Keratinocyte (primary cell): ENCODE results near the gene TOM1L1. TPM values are rescaled to one million over a fixed set of nuclear protein-coding genes. Genes with fewer than 3 reads are reported as not detected.

Experiments used
- DNase-seq: peaks from one replicate; pipeline ENCODE4 v3.0.0-alpha.2; 2011; ENCODE audit warnings: low read depth, missing footprints, low spot score
- FAIRE-seq: peaks from 2 replicates; lab custom pipeline; 2011; peaks lifted over from hg19 to GRCh38; lab: Jason Lieb, UNC
- H2AFZ ChIP-seq: 2 replicates; pipeline ENCODE4 v1.6.0; 2012; ENCODE audit warnings: low read length, control low read depth, inconsistent platforms; ENCODE audit not compliant: control insufficient read depth
- H3K27ac ChIP-seq: 2 replicates; pipeline ENCODE4 v1.5.1; 2011; ENCODE audit warnings: low read length; ENCODE audit not compliant: control insufficient read depth, insufficient read depth
- H3K27me3 ChIP-seq: 3 replicates; pipeline ENCODE4 v1.6.0; 2011; ENCODE audit warnings: low read length; ENCODE audit not compliant: control insufficient read depth, insufficient read depth; ENCODE audit errors: extremely low read depth
- H3K36me3 ChIP-seq, 2 experiments: 2 replicates in 1 of 2; 3 replicates in 1 of 2; pipeline ENCODE4 v1.5.1; 2011; ENCODE audit warnings: low read length in 2 of 2, mild to moderate bottlenecking in 1 of 2; ENCODE audit not compliant: control insufficient read depth in 2 of 2, insufficient read depth in 2 of 2; ENCODE audit errors: extremely low read depth in 1 of 2
- H3K4me1 ChIP-seq: 3 replicates; pipeline ENCODE4 v1.5.1; 2011; ENCODE audit warnings: low read length; ENCODE audit not compliant: control insufficient read depth, insufficient read depth; ENCODE audit errors: extremely low read depth
- H3K4me2 ChIP-seq: 3 replicates; pipeline ENCODE4 v1.6.0; 2011; ENCODE audit warnings: low read depth, low read length; ENCODE audit not compliant: control insufficient read depth, insufficient read depth; ENCODE audit errors: extremely low read depth
- H3K4me3 ChIP-seq, 3 experiments: fragments of 200-600 bp in 1 of 3; sonication (generic) in 1 of 3; 2 replicates in 2 of 3; 3 replicates in 1 of 3; pipeline ENCODE4 v1.5.1; 2011 to 2016; ENCODE audit warnings: low read length in 3 of 3, mild to moderate bottlenecking in 3 of 3, control low read depth in 2 of 3, inconsistent platforms in 1 of 3, low read depth in 1 of 3, mixed read lengths in 1 of 3, mixed run types in 1 of 3, moderate library complexity in 1 of 3; ENCODE audit not compliant: control insufficient read depth in 2 of 3, insufficient read depth in 2 of 3; ENCODE audit errors: extremely low read depth in 1 of 3
- H3K79me2 ChIP-seq: 2 replicates; pipeline ENCODE4 v1.6.0; 2012; ENCODE audit warnings: low read length; ENCODE audit not compliant: control insufficient read depth, insufficient read depth
- H3K9ac ChIP-seq: 3 replicates; pipeline ENCODE4 v1.6.0; 2011; ENCODE audit warnings: low read length; ENCODE audit not compliant: control insufficient read depth, insufficient read depth; ENCODE audit errors: extremely low read depth
- H3K9me1 ChIP-seq: 3 replicates; pipeline ENCODE4 v1.6.0; 2011; ENCODE audit warnings: low read length; ENCODE audit not compliant: control insufficient read depth, insufficient read depth; ENCODE audit errors: extremely low read depth
- H3K9me3 ChIP-seq: 2 replicates; pipeline ENCODE4 v1.5.1; 2012; ENCODE audit warnings: low read depth, low read length; ENCODE audit not compliant: control insufficient read depth
- H4K20me1 ChIP-seq: 3 replicates; pipeline ENCODE4 v1.6.0; 2011; ENCODE audit warnings: low read length; ENCODE audit not compliant: control insufficient read depth, insufficient read depth; ENCODE audit errors: extremely low read depth
- EZH2 ChIP-seq: IDR thresholded peaks from one replicate; pipeline ENCODE4 v1.6.1; 2012; ENCODE audit warnings: inconsistent platforms, mild to moderate bottlenecking, low read length, moderate library complexity
- dilution Hi-C: fragments of 300-500 bp; cut with MboI; formaldehyde crosslinking; loops from one replicate; pipeline ENCODE4 v1.7.0; 2020; ENCODE audit warnings: low sequenced_read_pairs; ENCODE audit not compliant: extremely low pct_ligation_motif_present
- polyA plus RNA-seq, 5 experiments: library from polyadenylated mRNA; depleted of rRNA in 3 of 5; stranded (reverse) in 3 of 5; stranded (forward) in 1 of 5; unstranded in 1 of 5; fragments of >200 nt; gene quantifications; 1 replicate in 1 of 5; 2 replicates in 3 of 5; 3 replicates in 1 of 5; pipeline versions ENCODE4 v1.2.1 to v1.2.3, GENCODE V29; 2011 to 2012; ENCODE audit warnings: missing spikeins in 2 of 5, low read depth in 1 of 5, low replicate concordance in 1 of 5
- TF ChIP-seq, protein P1 (sequence below), 3 experiments: IDR thresholded peaks in 1 of 3; conservative IDR thresholded peaks in 1 of 3; optimal IDR thresholded peaks in 1 of 3; 2 replicates in 2 of 3; 3 replicates in 1 of 3; pipeline versions ENCODE3 to v1.5.1; 2011; ENCODE audit warnings: low read length in 3 of 3, mild to moderate bottlenecking in 3 of 3, moderate library complexity in 2 of 3, control low read depth in 1 of 3, inconsistent platforms in 1 of 3; ENCODE audit not compliant: insufficient read depth in 2 of 3; ENCODE audit errors: extremely low read depth in 1 of 3

Gene TOM1L1
- polyA plus RNA-seq, 1 donor (not counting 4 experiments of a cell fraction or from before 2014, with no cell fraction given): 90.1 TPM

GRCh38 chr17:54933921-54934320, 33.3 kb downstream of the TOM1L1 start:
- no peaks in the 10 kb centered on the region for H3K79me2 ChIP-seq
- H3K36me3 ChIP-seq: peaks cover 8 to 11% of the 10 kb centered on the region in 2 experiments
- H3K9ac ChIP-seq: no peak overlapping the region
- H3K9me1 ChIP-seq: no peaks in the 10 kb centered on the region
- TF ChIP-seq, protein P1, sequence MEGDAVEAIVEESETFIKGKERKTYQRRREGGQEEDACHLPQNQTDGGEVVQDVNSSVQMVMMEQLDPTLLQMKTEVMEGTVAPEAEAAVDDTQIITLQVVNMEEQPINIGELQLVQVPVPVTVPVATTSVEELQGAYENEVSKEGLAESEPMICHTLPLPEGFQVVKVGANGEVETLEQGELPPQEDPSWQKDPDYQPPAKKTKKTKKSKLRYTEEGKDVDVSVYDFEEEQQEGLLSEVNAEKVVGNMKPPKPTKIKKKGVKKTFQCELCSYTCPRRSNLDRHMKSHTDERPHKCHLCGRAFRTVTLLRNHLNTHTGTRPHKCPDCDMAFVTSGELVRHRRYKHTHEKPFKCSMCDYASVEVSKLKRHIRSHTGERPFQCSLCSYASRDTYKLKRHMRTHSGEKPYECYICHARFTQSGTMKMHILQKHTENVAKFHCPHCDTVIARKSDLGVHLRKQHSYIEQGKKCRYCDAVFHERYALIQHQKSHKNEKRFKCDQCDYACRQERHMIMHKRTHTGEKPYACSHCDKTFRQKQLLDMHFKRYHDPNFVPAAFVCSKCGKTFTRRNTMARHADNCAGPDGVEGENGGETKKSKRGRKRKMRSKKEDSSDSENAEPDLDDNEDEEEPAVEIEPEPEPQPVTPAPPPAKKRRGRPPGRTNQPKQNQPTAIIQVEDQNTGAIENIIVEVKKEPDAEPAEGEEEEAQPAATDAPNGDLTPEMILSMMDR (optimal IDR thresholded peaks at IDR 0.05 in 1 of 3, IDR thresholded peaks at IDR 0.05 in 1 of 3, conservative IDR thresholded peaks at IDR 0.05 in 1 of 3; ENCODE audit: extremely low read depth in 1 of 3, insufficient read depth in 2 of 3, low read length in 3 of 3): no peak
- TF ChIP-seq EZH2: no peak
- H3K27ac ChIP-seq: no peak overlapping the region
- dilution Hi-C loops: no loop called here
- no peak overlapping the region for H3K4me3 ChIP-seq
- H4K20me1 ChIP-seq: no peaks in the 10 kb centered on the region
- H2AFZ ChIP-seq: no peak overlapping the region
- no peak overlapping the region for H3K4me2 ChIP-seq
- no peaks in the 10 kb centered on the region for H3K9me3 ChIP-seq
- no peak for FAIRE-seq
- no peaks in the 10 kb centered on the region for H3K27me3 ChIP-seq
- DNase-seq: no peak
- no peaks in the 10 kb centered on the region for H3K4me1 ChIP-seq

DNA sequence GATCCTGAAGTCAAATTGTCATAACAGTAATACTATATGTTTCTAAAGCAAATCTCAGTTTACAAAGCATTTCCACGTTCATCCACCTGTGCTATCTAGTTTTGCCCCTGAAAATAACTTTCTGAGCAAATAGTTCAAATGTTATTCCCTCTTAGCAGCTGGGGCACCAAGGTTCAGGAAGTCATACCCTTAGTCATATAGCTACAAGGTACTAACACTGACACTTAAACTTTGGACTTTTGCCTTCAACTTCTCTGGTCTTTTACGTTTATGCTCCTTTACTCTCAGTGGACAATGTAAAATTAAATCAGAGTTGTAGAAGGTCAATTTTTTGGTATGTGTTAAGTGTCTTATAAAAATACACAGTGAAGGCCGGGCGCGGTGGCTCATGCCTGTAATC, 34.8 kb downstream of the TOM1L1 start:
- no peaks in the 10 kb centered on the region for H3K4me1 ChIP-seq
- dilution Hi-C loops: no loop called here
- no peaks in the 10 kb centered on the region for H4K20me1 ChIP-seq
- FAIRE-seq (no peak), DNase-seq (no peak)
- peaks cover 10 to 11% of the 10 kb centered on the region in 2 experiments for H3K36me3 ChIP-seq
- H3K27ac ChIP-seq: no peak overlapping the region
- H3K79me2 ChIP-seq: no peaks in the 10 kb centered on the region
- no peaks in the 10 kb centered on the region for H3K27me3 ChIP-seq
- no peak overlapping the region for H3K4me2 ChIP-seq
- no peaks in the 10 kb centered on the region for H3K9me1 ChIP-seq
- no peaks in the 10 kb centered on the region for H3K9me3 ChIP-seq
- H3K9ac ChIP-seq: no peak overlapping the region
- TF ChIP-seq, protein P1 (optimal IDR thresholded peaks at IDR 0.05 in 1 of 3, IDR thresholded peaks at IDR 0.05 in 1 of 3, conservative IDR thresholded peaks at IDR 0.05 in 1 of 3; ENCODE audit: extremely low read depth in 1 of 3, insufficient read depth in 2 of 3, low read length in 3 of 3): no peak
- TF ChIP-seq EZH2: no peak
- H3K4me3 ChIP-seq: no peak overlapping the region
- H2AFZ ChIP-seq: no peak overlapping the region
